Activated CD8-positive, alpha-beta T cell treated with anti-CD3 and anti-CD28 coated beads for 36 hours (primary cell): ENCODE results near the gene CHURC1. TPM values are rescaled to one million over a fixed set of nuclear protein-coding genes. Genes with fewer than 3 reads are reported as not detected.

Source experiments
- ATAC-seq: fragments of 200-7000 bp; cut with Tn5 transposase; one replicate; pipeline ENCODE4 v1.10.0; 2021; ENCODE audit warnings: mild to moderate bottlenecking, moderate library complexity
- CTCF ChIA-PET: fragments of 350-600 bp; sonication (Branson Sonifier 250); formaldehyde crosslinking; loops from one replicate; lab custom pipeline; 2021; ENCODE audit warnings: antibody characterized with exemption; lab: Charles Lee
- POLR2A ChIA-PET: fragments of 350-600 bp; sonication (Branson Sonifier 250); formaldehyde crosslinking; loops from one replicate; lab custom pipeline; 2021; ENCODE audit warnings: antibody characterized with exemption; lab: Charles Lee
- DNase-seq: peaks from one replicate; pipeline ENCODE4 v3.0.0-alpha.2; 2020
- H3K27ac Mint-ChIP-seq: one replicate; pipeline ENCODE4 v1.8.0; 2021; ENCODE audit warnings: mild to moderate bottlenecking, mixed read lengths
- H3K27me3 Mint-ChIP-seq: one replicate; pipeline ENCODE4 v1.8.0; 2021; ENCODE audit warnings: mixed read lengths
- H3K36me3 Mint-ChIP-seq: one replicate; pipeline ENCODE4 v1.8.0; 2021; ENCODE audit warnings: low read depth, mixed read lengths
- H3K4me1 Mint-ChIP-seq: one replicate; pipeline ENCODE4 v1.8.0; 2021; ENCODE audit warnings: low read depth, mixed read lengths
- H3K4me3 Mint-ChIP-seq: one replicate; pipeline ENCODE4 v1.8.0; 2021; ENCODE audit warnings: mild to moderate bottlenecking, moderate library complexity, mixed read lengths
- H3K9me3 Mint-ChIP-seq: one replicate; pipeline ENCODE4 v1.8.0; 2021; ENCODE audit warnings: mixed read lengths
- intact Hi-C: fragments of 100-400 bp; cut with micrococcal nuclease; formaldehyde crosslinking; loops from one replicate; pipeline ENCODE4 v1.10.0; 2022
- total RNA-seq, 2 experiments: library from RNA; stranded (reverse); gene quantifications; one replicate each; pipeline ENCODE4 v1.2.3, GENCODE V29; 2021
- TF ChIP-seq, protein P1 (sequence below): fragments of 200-600 bp; IDR thresholded peaks from one replicate; pipeline ENCODE4 v1.8.0; 2022; ENCODE audit warnings: antibody characterized with exemption, mild to moderate bottlenecking

CHURC1 gene
- total RNA-seq, 2 experiments from 2014 or later, result 47.0 to 57.4 TPM

DNA sequence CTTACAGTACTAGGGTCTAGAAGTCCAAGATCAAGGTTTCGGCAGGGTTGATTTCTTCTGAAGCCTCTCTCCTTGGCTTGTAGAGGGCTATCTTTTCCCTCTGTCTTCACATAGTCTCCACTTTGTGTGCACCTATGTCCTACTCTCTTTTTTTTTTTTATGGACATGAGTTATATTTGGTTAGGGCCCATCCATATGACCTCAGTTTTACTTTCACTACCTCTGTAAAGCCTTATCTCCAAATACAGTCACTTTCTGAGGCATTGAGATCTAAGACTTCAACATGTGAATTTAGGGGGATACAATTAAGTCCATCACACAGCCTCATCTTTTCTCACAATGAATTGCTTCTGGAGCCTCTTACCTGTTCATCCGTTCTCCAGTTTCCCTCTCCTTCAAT is 28.7 kb upstream of the CHURC1 start:
- Mint-ChIP-seq H3K4me3 (no peak overlapping the region), H3K27ac (no peak overlapping the region), H3K27me3 (peaks cover 24% of the 10 kb centered on the region), H3K36me3 (no peaks in the 10 kb centered on the region), H3K4me1 (no peaks in the 10 kb centered on the region), H3K9me3 (no peaks in the 10 kb centered on the region)
- intact Hi-C loops, result no loop called here
- TF ChIP-seq, protein P1, sequence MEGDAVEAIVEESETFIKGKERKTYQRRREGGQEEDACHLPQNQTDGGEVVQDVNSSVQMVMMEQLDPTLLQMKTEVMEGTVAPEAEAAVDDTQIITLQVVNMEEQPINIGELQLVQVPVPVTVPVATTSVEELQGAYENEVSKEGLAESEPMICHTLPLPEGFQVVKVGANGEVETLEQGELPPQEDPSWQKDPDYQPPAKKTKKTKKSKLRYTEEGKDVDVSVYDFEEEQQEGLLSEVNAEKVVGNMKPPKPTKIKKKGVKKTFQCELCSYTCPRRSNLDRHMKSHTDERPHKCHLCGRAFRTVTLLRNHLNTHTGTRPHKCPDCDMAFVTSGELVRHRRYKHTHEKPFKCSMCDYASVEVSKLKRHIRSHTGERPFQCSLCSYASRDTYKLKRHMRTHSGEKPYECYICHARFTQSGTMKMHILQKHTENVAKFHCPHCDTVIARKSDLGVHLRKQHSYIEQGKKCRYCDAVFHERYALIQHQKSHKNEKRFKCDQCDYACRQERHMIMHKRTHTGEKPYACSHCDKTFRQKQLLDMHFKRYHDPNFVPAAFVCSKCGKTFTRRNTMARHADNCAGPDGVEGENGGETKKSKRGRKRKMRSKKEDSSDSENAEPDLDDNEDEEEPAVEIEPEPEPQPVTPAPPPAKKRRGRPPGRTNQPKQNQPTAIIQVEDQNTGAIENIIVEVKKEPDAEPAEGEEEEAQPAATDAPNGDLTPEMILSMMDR, result no peak
- DNase-seq, result no peak
- CTCF ChIA-PET, result no interaction called here
- POLR2A ChIA-PET, result no interaction called here
- no peak for ATAC-seq

DNA sequence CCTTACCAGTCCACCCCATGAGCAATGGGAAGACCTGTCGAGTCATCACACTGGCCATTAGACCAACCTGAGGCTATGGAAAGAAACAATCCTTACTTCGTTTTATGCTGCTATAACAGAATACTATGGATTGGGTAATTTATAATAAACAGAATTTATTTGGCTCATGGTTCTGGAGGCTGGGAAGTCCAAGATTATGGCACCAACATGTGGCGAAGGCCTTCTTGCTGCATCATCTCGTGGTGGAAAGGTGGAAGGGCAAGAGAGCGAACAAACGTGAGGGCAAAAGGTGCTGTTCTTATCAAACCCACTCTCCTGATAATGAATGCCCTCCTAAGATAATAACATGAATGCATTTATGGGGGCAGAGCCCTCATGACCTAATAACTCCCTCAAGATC is 24.9 kb upstream of the CHURC1 start:
- H3K36me3 Mint-ChIP-seq, result no peaks in the 10 kb centered on the region
- intact Hi-C loops, result no loop called here
- H3K4me3 Mint-ChIP-seq, result no peak overlapping the region
- H3K27me3 Mint-ChIP-seq, result peaks cover 6% of the 10 kb centered on the region
- CTCF ChIA-PET, result interaction anchor here (4.2 to 4.7 kb wide), 2 partner anchors 65 to 88 kb away, joined by 44 to 209 read pairs; no protein-coding TSS in a partner anchor
- POLR2A ChIA-PET, result no interaction called here
- TF ChIP-seq, protein P1, result no peak
- H3K9me3 Mint-ChIP-seq, result no peaks in the 10 kb centered on the region
- DNase-seq, result no peak
- H3K27ac Mint-ChIP-seq, result no peak overlapping the region
- peaks cover 2% of the 10 kb centered on the region for H3K4me1 Mint-ChIP-seq
- no peak for ATAC-seq

DNA sequence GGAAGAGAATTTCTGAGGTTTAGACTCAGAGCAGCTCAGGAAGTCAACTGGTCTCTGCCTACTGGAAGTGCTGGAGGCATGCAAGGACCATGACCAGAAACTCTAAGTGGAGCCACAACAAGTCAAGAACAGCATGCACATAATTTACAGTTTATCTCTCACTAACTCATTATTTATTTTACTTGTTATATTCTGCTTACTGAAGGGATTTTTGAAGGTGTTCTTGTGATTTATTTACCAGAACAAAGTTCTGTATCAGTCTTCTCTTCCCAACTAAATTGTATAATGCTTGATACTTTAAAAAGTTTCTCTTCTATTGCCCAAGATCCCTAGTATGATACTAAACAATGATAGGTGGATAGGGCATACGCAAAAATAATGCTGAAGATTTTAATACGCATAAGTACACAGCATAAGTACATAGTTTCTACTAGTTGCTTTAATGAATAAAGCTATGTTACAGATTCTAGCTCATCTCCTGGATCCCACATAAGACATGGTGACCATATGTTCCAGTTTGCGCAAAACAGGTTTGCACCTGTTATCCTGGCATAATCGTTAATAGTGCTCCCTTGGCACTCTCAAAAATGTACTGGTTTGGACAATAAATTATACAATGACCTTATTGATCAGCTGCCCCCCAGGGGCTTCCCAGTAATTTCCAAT is 22.9 kb upstream of the CHURC1 start:
- H3K4me1 Mint-ChIP-seq, result peaks cover 2% of the 10 kb centered on the region
- DNase-seq (no peak), ATAC-seq (no peak)
- intact Hi-C loops, result loop anchor here (5.0 kb wide), 2 partner anchors 69 to 129 kb away; no protein-coding TSS in a partner anchor
- ChIA-PET CTCF (interaction anchor here (0.8 to 4.7 kb wide), 49 partner anchors 12 to 461 kb away, joined by 3 to 209 read pairs (median 6); partner anchors contain the start of genes CHURC1, FNTB, PLEKHG3 and SPTB), POLR2A (interaction anchor here (0.7 kb wide), 2 partner anchors 63 to 68 kb away, joined by 3 read pairs; no protein-coding TSS in a partner anchor)
- H3K9me3 Mint-ChIP-seq, result no peaks in the 10 kb centered on the region
- H3K36me3 Mint-ChIP-seq, result no peaks in the 10 kb centered on the region
- no peak overlapping the region for H3K4me3 Mint-ChIP-seq
- peaks cover 3% of the 10 kb centered on the region for H3K27me3 Mint-ChIP-seq
- no peak overlapping the region for H3K27ac Mint-ChIP-seq
- TF ChIP-seq, protein P1, result no peak

DNA sequence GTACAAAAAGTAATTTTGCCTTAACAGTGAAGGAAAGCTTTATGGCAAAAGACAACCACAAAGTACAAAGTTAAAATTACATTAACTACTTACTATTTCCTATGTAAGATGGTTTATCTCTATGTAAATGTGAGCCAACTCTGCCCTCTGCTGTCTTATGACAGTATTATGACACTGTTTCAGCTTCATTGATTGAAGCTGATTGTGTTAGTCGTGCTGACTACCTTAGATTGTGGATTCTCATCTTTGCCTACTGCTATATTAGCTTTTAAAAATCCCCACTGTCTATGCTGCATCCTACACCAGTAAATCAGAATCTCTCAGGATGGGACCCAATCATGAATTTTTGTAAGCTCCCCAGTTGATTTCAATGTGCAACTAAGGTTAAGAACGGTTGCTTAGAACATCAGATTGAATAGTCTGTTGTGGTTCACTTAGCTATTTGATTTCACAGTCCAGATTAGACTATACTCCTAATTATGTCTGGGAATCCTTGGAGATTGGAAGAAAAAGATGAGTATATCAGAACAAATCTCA is 22.3 kb upstream of the CHURC1 start:
- H3K4me1 Mint-ChIP-seq, result peaks cover 2% of the 10 kb centered on the region
- CTCF ChIA-PET, result interaction anchor here (0.6 to 4.7 kb wide), 51 partner anchors 11 to 462 kb away, joined by 3 to 209 read pairs (median 6); partner anchors contain the start of genes CHURC1, FNTB, PLEKHG3 and SPTB
- TF ChIP-seq, protein P1, result peak; percentile 69
- DNase-seq (peak; percentile 39), ATAC-seq (peak; percentile 89)
- intact Hi-C loops, result loop anchor here (5.0 kb wide), 2 partner anchors 70 to 130 kb away; no protein-coding TSS in a partner anchor
- H3K27ac Mint-ChIP-seq, result no peak overlapping the region
- H3K36me3 Mint-ChIP-seq, result no peaks in the 10 kb centered on the region
- POLR2A ChIA-PET, result interaction anchor here (0.6 to 1.4 kb wide), 4 partner anchors 9 to 217 kb away, joined by 3 read pairs; no protein-coding TSS in a partner anchor
- H3K4me3 Mint-ChIP-seq, result no peak overlapping the region
- peaks cover 3% of the 10 kb centered on the region for H3K27me3 Mint-ChIP-seq
- H3K9me3 Mint-ChIP-seq, result no peaks in the 10 kb centered on the region
